ENCODE measurements around the gene VSIG10. TPM values are rescaled to one million over a fixed set of nuclear protein-coding genes. Genes with fewer than 3 reads are reported as not detected.

VSIG10 gene
- total RNA-seq, 1 donor: 22.5 TPM

- H3K4me3 ChIP-seq (ENCODE audit: low read depth, low read length): no peak overlapping the region
- DNase-seq (ENCODE audit: low read depth): no peak
- TF ChIP-seq, protein P1, sequence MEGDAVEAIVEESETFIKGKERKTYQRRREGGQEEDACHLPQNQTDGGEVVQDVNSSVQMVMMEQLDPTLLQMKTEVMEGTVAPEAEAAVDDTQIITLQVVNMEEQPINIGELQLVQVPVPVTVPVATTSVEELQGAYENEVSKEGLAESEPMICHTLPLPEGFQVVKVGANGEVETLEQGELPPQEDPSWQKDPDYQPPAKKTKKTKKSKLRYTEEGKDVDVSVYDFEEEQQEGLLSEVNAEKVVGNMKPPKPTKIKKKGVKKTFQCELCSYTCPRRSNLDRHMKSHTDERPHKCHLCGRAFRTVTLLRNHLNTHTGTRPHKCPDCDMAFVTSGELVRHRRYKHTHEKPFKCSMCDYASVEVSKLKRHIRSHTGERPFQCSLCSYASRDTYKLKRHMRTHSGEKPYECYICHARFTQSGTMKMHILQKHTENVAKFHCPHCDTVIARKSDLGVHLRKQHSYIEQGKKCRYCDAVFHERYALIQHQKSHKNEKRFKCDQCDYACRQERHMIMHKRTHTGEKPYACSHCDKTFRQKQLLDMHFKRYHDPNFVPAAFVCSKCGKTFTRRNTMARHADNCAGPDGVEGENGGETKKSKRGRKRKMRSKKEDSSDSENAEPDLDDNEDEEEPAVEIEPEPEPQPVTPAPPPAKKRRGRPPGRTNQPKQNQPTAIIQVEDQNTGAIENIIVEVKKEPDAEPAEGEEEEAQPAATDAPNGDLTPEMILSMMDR (IDR thresholded peaks at IDR 0.05; ENCODE audit: insufficient read depth, low read depth, low read length): no peak
Measured at GRCh38 chr12:118109088-118109487, 5.3 kb upstream of the VSIG10 start.

DNA sequence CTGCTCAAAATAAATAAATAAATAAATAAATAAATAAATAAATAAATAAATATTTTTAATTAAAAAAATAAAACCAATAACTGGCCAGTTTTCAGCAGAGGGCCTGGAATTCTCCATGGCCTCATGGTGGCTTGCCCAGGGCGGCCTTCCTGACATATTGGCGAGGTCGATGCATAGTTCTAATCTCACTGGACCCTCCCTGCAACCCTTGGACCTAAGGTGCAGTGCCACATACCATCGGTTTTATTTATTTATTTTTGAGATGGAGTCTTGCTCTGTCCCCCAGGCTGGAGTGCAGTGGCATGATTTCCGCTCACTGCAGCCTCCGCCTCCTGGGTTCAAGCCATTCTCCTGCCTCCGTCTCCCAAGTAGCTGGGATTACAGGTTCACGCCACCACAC, 3.9 kb upstream of the VSIG10 start:
- no peak overlapping the region for H3K4me3 ChIP-seq (ENCODE audit: low read depth, low read length)
- DNase-seq (ENCODE audit: low read depth): no peak
- TF ChIP-seq, protein P1 (IDR thresholded peaks at IDR 0.05; ENCODE audit: insufficient read depth, low read depth, low read length): no peak

GRCh38 chr12:118107011-118107410, 3.2 kb upstream of the VSIG10 start:
- H3K4me3 ChIP-seq (ENCODE audit: low read depth, low read length): no peak overlapping the region
- no peak for DNase-seq (ENCODE audit: low read depth)
- TF ChIP-seq, protein P1 (IDR thresholded peaks at IDR 0.05; ENCODE audit: insufficient read depth, low read depth, low read length): no peak

GRCh38 chr12:118103201-118103600, 610 bp downstream of the VSIG10 start:
- peak; percentile 26 for DNase-seq (ENCODE audit: low read depth)
- peak overlapping the region; percentile 75 for H3K4me3 ChIP-seq (ENCODE audit: low read depth, low read length)
- TF ChIP-seq, protein P1 (IDR thresholded peaks at IDR 0.05; ENCODE audit: insufficient read depth, low read depth, low read length): no peak

DNA sequence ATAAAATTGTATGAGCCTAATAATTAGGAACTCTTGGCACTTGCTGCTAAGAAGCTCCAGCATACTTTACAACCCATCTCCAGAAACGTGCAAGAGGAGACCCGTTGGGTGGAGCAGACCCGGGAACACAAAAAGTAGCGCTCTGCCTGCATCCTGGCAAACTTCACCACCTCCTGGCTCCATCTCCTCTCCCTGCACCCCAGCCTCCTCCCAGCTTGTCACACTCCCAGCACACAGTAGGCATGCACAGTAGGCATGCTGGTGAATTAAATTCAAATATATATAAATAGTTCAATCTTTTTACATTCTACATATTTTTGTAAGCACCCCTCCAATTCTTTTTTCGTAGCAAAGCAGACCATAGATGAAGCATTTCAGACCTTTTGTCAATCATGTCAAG, 1.2 kb downstream of the VSIG10 start:
- H3K4me3 ChIP-seq (ENCODE audit: low read depth, low read length): peak overlapping the region; percentile 75
- TF ChIP-seq, protein P1 (IDR thresholded peaks at IDR 0.05; ENCODE audit: insufficient read depth, low read depth, low read length): no peak
- no peak for DNase-seq (ENCODE audit: low read depth)

GRCh38 chr12:118102070-118102469, 1.7 kb downstream of the VSIG10 start:
- no peak for DNase-seq (ENCODE audit: low read depth)
- TF ChIP-seq, protein P1 (IDR thresholded peaks at IDR 0.05; ENCODE audit: insufficient read depth, low read depth, low read length): no peak
- H3K4me3 ChIP-seq (ENCODE audit: low read depth, low read length): no peak overlapping the region

- TF ChIP-seq, protein P1 (IDR thresholded peaks at IDR 0.05; ENCODE audit: insufficient read depth, low read depth, low read length): no peak
- H3K4me3 ChIP-seq (ENCODE audit: low read depth, low read length): no peak overlapping the region
- no peak for DNase-seq (ENCODE audit: low read depth)
Measured at GRCh38 chr12:118101051-118101450, 2.8 kb downstream of the VSIG10 start.
